RWPE1 (cell line): Measurements from ENCODE around the gene PRPS1.

ENCODE experiments used
- CTCF ChIA-PET: fragments of 350-600 bp; sonication (Branson Sonifier 250); formaldehyde crosslinking; extraction: SDS; loops from one replicate; lab custom pipeline; 2021; lab: Yijun Ruan, JAX
- POLR2A ChIA-PET: fragments of 400-600 bp; formaldehyde crosslinking; extraction: SDS; loops from one replicate; lab custom pipeline; 2020; ENCODE audit warnings: antibody characterized with exemption; ENCODE audit not compliant: low non-redundant PET; lab: Yijun Ruan, JAX
- DNase-seq: peaks from one replicate; pipeline ENCODE4 v3.0.0; 2012; ENCODE audit warnings: low spot score
- H3K27ac ChIP-seq: fragments of 450-650 bp; 2 replicates; pipeline ENCODE4 v1.5.1; 2017
- TF ChIP-seq, protein P1 (sequence below): fragments of 450-650 bp; conservative IDR thresholded peaks from 2 replicates; pipeline ENCODE4 v1.5.1; 2017; ENCODE audit warnings: low read depth, mild to moderate bottlenecking

The PRPS1 gene

DNA sequence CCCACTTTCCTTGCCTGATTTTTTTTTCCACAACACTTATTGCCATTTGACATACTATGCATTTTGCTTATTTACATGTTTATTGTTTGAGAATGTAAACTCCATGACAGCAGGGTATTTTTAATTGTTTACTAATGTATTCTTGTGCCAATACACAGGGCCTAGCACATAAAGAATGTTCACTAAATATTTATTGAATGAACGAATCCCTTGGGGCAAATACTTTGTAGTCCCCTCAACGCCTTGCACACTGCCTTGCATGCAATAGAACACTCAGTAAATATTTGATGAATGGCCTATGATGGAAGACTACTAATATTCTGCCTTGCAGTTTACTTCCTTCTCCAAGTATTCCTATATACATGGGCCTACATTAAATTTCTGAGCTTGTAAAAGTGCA lies 1.4 kb upstream of the PRPS1 start:
- no peak overlapping the region for H3K27ac ChIP-seq
- ChIA-PET POLR2A (no interaction called here), CTCF (no interaction called here)
- no peak for DNase-seq
- TF ChIP-seq, protein P1, sequence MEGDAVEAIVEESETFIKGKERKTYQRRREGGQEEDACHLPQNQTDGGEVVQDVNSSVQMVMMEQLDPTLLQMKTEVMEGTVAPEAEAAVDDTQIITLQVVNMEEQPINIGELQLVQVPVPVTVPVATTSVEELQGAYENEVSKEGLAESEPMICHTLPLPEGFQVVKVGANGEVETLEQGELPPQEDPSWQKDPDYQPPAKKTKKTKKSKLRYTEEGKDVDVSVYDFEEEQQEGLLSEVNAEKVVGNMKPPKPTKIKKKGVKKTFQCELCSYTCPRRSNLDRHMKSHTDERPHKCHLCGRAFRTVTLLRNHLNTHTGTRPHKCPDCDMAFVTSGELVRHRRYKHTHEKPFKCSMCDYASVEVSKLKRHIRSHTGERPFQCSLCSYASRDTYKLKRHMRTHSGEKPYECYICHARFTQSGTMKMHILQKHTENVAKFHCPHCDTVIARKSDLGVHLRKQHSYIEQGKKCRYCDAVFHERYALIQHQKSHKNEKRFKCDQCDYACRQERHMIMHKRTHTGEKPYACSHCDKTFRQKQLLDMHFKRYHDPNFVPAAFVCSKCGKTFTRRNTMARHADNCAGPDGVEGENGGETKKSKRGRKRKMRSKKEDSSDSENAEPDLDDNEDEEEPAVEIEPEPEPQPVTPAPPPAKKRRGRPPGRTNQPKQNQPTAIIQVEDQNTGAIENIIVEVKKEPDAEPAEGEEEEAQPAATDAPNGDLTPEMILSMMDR: no peak

DNA sequence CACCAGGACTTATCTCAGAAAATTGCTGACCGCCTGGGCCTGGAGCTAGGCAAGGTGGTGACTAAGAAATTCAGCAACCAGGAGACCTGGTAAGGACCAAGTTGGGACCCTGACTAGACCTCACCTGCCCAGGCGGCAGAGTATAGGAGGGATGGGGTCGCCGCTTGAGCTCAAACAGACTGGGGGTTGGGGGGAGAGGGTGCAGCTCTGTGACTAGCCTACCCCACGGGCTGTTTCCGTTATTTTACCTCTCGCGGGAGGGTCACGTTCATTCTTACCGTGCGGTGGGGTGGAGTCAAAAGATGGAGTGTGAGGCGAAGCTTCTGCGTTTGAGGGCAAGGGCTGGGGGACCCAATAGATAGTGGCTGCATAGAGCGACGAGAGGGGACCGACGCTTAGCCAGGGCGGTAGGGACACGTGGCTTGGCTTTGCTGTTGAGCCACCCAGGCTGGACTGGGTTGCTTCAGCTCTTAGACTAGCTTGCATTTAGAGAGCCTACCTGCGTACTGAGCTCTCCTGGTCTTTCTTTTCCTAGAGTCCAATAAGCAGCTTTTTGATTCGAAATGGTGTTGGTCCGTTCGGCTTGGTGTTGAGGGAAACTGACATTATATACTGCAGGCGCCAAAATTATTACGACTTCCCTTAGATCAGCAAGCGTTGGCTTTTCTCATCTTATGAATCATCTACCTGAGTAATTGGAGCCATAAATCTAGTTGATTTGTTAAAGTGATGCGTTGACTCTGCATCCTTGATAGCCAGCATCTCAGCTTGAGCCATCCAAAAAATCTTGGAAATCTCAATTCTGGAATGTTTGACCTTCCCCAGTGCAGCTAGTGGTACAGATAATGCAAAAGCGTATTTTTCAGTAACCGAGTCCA lies 591 bp downstream of the PRPS1 start:
- ChIA-PET CTCF (interaction anchor here (0.9 kb wide), 1 partner anchor 734 kb away, joined by 3 read pairs; no protein-coding TSS in a partner anchor), POLR2A (interaction anchor here (0.7 kb wide), 1 partner anchor 133 kb away, joined by 3 read pairs; no protein-coding TSS in a partner anchor)
- H3K27ac ChIP-seq: peak overlapping the region; percentile 79
- peak; percentile 45 for DNase-seq
- TF ChIP-seq, protein P1: no peak

DNA sequence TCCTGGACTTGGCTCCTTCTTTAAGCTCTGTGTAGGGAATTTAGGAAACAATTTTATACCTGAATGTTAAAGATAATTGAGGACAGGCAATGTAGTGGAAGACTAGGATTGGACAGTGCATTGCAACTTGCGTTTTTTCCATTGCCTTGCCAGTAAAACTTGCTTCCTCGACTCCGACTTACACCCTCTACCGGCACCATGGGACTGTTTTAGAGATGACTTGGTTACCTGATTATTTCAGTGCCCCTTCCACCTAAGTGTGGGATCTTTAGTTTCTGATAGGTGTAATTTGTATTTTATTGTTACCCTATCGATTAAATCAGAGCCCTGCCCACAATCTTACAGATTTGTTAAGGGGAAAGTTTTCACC lies 1.2 kb downstream of the PRPS1 start:
- no peak overlapping the region for H3K27ac ChIP-seq
- DNase-seq: peak; percentile 3
- TF ChIP-seq, protein P1: 0 out of 2 replicates have a peak, but pooled peaks have one; percentile 10
- CTCF ChIA-PET: no interaction called here
- POLR2A ChIA-PET: no interaction called here

DNA sequence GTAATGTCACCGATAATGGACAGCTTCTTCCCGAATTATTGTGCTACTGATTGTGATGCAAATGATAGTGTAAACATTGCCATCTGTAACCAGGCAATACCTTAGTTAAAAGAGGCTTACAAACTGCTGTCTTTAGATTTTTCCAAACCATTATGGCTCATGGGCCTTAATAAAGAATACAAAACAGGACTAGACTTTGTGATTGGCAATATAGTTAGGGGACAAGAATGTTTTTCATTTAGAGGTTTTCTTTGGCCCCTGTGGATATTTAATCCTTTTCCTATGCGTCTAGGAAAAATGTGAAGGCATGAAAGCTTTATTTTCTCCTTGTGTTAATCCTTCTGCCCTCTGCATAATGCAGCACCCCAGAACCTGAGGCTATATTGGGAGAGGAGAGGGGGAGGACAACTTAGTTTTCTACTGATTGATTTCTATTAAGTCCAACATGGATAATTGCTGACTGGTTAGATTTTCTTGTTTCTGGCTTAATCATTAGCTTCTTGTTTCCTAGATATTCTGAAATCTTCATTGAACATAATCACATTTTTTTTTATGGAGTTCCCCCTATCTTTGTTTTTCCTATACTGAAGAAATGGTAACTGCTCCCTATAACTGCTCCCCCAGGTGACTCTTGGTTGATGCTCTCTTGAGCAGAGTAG lies 1.9 kb downstream of the PRPS1 start:
- ChIA-PET POLR2A (no interaction called here), CTCF (no interaction called here)
- no peak overlapping the region for H3K27ac ChIP-seq
- TF ChIP-seq, protein P1: no peak
- DNase-seq: no peak

DNA sequence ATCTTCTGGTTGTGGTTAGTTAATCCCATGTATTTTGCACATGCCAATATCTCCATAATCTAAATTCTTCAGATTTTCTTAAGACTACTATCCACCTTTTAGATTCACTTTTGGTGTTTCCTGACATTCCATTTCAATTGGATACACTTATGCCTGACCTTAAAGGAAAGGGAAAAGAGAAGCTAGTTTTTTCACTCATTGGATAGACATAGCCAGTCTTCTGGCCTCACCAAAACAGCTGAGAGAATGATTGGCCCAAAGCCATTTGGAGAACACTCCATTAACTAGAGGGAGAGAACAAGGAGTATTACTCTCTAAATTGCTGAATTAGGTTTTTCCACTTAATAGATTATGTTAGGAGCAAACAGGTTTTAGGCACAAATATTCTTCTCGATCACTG lies 4.0 kb downstream of the PRPS1 start:
- ChIA-PET CTCF (no interaction called here), POLR2A (no interaction called here)
- DNase-seq: no peak
- TF ChIP-seq, protein P1: no peak
- no peak overlapping the region for H3K27ac ChIP-seq

DNA sequence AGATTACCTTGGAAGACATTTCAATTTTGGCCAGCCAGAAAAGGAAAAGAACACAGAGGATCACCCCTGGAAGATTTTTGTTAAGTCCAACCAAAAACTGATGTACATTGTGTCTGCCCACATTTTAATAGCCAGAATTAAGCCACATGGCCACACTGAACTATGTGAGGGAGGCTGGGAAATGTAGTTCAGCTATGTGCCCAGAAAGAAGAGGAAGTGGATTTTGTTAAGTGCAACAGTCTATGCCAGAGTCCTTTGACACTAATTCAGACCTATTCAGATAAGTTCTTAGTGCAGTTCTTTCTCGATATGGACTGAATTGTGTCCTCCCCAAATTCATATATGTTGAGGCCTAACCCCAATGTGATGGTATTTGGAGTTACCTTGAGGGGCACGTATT lies 18.4 kb downstream of the PRPS1 start:
- H3K27ac ChIP-seq: no peak overlapping the region
- no peak for DNase-seq
- TF ChIP-seq, protein P1: no peak
- POLR2A ChIA-PET: no interaction called here
- CTCF ChIA-PET: no interaction called here
